A549 (cell line): ENCODE data around the gene ARHGEF10L.

ENCODE experiments used
- BCL3 ChIP-seq: fragments of >200 bp; sonication (Bioruptor Twin); formaldehyde crosslinking; IDR thresholded peaks from 3 replicates; pipeline ENCODE4 v1.6.1; 2016
- CHD2 ChIP-seq: fragments of 150-350 bp; IDR thresholded peaks from 2 replicates; pipeline ENCODE4 v1.6.1; 2014; ENCODE audit warnings: low read length; ENCODE audit not compliant: partially characterized antibody
- EP300 ChIP-seq, 2 experiments: fragments of >200 bp; sonication (Bioruptor Twin); formaldehyde crosslinking; IDR thresholded peaks; 2 replicates in 1 of 2; 3 replicates in 1 of 2; pipeline ENCODE4 v1.6.1; 2016 to 2017
- MAZ ChIP-seq: fragments of 150-350 bp; IDR thresholded peaks from 2 replicates; pipeline ENCODE4 v1.6.1; 2014; ENCODE audit warnings: antibody characterized with exemption, low read depth, low read length, borderline replicate concordance
- MYC ChIP-seq: IDR thresholded peaks from 2 replicates; pipeline ENCODE4 v1.6.1; 2012; ENCODE audit warnings: mild to moderate bottlenecking, inconsistent platforms, low read length, improper control_type of control experiment, borderline replicate concordance
- POLR2A ChIP-seq: IDR thresholded peaks from 2 replicates; pipeline ENCODE4 v1.6.1; 2012; ENCODE audit warnings: mild to moderate bottlenecking, low read length
- RAD21 ChIP-seq, 2 experiments: fragments of >200 bp in 1 of 2; sonication (Bioruptor Twin) in 1 of 2; formaldehyde crosslinking in 1 of 2; IDR thresholded peaks in 1 of 2; conservative IDR thresholded peaks in 1 of 2; 2 replicates in 1 of 2; 3 replicates in 1 of 2; pipeline ENCODE4 v1.6.1; 2012 to 2018; ENCODE audit warnings: inconsistent platforms in 1 of 2
- RARB ChIP-seq: fragments of 250-450 bp; sonication (Bioruptor Pico); IDR thresholded peaks from 2 replicates; pipeline ENCODE4 v1.8.0; 2021; ENCODE audit warnings: mild to moderate bottlenecking, moderate library complexity
- RCOR1 ChIP-seq: fragments of 150-350 bp; IDR thresholded peaks from 2 replicates; pipeline ENCODE4 v1.6.1; 2014; ENCODE audit warnings: antibody characterized with exemption, low read length, low read depth
- SREBF2 ChIP-seq: fragments of 450-650 bp; IDR thresholded peaks from 2 replicates; pipeline ENCODE4 v1.6.1; 2014; ENCODE audit warnings: mild to moderate bottlenecking, moderate library complexity

- no peak for TF ChIP-seq EP300 (IDR thresholded peaks at IDR 0.05)
- no peak for TF ChIP-seq CHD2
- TF ChIP-seq RAD21 (conservative IDR thresholded peaks at IDR 0.05 in 1 of 2, IDR thresholded peaks at IDR 0.05 in 1 of 2) = no peak
- no peak for TF ChIP-seq SREBF2
- TF ChIP-seq MAZ = no peak
- TF ChIP-seq MYC = no peak
- TF ChIP-seq POLR2A = no peak
- no peak for TF ChIP-seq RARB (CRISPR knock-in tag)
- TF ChIP-seq BCL3 = no peak
- no peak for TF ChIP-seq RCOR1
Measured at GRCh38 chr1:17584539-17584938, 45.0 kb downstream of the ARHGEF10L start.
